GM21825 (cell line): ENCODE measurements around the gene TIAM2.

Experiments
- ATAC-seq: cut with Tn5 transposase; IDR thresholded peaks from one replicate; pipeline ENCODE4 v1.9.1; 2021; ENCODE audit warnings: mild to moderate bottlenecking, moderate library complexity; ENCODE audit not compliant: unreplicated experiment

Gene TIAM2

DNA sequence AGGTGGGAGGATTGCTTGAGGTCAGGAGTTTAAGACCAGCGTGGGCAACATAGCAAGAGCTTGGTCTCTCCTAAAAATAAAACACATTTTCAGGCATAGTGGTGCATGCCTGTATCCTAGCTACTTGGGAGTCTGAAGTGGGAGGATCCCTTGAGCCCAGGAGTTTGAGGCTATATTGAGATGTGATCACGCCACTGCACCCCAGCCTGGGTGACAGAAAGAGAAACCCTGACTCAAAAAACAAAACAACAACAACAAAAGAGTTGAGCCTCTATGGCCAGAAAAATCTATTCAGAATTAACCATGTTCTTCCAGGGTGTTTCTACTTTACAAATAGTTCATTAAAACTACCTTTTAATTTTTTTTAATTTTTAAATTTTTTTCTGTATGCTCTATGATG is 60.6 kb downstream of the TIAM2 start:
- no peak for ATAC-seq

DNA sequence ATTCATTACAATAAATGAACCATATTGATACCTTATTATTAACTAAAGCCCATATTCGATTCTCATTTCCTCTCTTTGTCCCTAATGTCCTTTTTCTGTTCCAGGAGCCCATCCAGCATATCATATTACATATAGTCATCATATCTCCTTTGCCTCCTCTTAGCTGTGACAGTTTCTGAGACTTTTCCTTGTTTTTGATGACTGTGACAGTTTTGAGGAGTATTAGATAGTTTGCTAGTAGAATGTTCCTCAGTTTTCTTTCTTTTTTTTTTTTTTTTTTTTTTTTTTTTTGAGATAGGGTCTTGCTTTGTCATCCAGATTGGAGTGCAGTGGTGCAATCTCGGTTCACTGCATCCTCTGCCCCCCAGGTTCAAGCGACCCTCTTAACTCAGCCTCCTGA is 61.6 kb downstream of the TIAM2 start:
- no peak for ATAC-seq

DNA sequence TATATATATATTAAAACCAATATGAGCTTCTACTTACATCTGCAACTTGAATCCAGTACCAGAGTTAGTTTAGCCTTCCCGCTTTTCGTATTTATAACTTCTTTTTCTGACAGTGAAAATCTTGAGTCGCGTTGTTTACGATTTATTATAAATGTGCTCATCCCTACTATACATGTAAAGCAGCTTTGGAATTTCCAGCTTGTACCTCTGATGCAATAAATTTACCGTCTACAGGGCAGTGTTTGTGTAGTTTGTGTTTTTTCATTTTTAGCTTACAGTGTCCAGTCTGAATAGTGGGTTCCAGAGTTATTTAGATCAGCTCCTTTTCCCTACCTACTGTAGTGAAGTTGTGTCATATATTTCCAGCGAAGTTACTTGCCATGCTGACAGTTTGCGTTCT is 66.3 kb downstream of the TIAM2 start:
- no peak for ATAC-seq

DNA sequence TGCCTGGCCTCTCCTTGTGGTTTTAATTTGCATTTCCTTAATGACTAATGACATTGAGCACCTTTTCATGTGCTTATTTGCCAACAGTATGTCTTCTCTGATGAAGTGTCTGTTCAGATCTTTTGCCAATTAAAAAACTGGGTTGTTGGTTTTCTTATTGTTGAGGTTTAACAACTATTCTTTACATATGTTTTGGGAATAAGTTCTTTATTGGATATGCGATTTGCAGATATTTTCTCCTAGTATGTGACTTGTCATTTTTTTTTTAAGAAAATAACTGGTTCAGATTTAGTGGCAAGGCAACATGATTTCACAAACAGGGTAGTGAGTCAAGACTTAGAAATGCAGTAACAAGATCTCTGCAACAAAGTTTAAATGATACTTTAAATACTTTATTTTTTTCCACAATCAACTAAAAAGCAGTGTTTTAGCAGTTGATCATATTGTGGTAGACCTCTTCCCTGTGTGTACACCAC is 67.8 kb downstream of the TIAM2 start:
- no peak for ATAC-seq

DNA sequence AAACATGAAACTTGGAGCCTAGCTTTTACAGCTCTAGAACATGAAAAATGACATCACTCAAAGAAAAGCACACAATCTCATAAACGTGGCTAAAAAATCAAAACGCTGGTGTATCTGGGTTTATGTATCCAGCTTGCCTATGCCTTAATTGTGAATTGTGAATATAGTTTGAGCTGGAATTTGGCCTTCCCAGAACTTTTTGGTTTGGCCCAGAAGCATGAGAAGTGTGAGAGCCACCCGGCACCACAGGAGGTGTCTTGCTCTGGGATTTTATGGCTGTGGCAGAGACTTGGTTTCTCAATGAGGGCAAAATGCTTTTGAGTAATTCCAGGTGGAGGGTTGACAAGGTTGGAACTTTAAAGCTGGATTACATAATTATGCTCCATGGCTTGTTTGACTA is 69.2 kb downstream of the TIAM2 start:
- no peak for ATAC-seq

DNA sequence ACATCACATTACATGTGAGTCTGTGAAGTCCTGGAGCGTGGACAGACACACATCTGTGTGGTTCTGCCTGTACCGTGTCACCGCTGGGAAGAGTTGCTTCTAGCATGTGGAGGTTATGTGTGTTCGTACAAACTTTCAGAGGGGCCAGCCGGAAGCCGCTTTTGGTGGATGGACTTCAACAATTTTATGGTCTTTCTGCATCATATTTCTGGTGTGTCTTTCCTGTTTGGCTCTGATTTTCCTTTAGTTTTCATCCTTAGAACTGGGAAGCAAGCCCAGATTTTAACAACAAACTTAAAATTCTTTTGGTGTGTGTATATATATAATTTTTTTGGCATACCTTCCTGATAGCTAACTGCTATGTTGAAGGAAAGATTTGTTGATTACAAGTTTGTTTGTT is 71.2 kb downstream of the TIAM2 start:
- no peak for ATAC-seq

DNA sequence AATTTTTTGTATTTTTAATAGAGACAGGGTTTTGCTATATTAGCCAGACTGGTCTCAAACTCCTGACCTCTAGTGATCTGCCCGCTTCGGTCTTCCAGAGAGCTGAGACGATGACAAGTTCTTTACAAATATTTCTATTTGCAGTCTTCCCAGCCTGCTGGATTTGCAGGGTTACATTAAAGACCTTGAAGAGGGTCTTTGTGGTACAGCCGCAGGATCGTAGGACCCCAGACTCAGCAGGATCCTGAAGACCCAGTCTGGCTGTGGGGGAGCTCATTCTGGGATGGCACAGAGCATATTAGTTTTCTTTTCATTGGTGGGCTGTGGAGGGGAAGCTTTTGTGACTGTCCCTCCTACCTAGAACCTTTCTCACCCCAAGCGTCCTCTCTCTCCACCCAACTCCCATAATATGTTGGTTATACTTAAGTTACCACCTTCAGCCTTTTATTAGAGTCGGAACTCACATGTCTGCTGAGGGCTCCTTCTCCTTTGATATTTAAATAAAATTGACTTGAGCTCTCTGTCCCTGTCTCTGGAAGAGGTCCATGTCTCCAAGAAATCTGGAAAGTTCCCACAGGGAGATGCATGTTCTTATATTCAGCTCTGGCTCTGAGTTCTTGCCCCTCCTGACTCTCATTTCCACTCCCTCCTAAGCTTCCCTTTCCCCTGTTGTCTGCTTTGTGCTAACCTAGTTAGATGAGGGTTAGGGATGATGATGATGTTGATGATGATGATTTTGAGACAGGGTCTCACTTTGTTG is 72.0 kb downstream of the TIAM2 start:
- no peak for ATAC-seq

DNA sequence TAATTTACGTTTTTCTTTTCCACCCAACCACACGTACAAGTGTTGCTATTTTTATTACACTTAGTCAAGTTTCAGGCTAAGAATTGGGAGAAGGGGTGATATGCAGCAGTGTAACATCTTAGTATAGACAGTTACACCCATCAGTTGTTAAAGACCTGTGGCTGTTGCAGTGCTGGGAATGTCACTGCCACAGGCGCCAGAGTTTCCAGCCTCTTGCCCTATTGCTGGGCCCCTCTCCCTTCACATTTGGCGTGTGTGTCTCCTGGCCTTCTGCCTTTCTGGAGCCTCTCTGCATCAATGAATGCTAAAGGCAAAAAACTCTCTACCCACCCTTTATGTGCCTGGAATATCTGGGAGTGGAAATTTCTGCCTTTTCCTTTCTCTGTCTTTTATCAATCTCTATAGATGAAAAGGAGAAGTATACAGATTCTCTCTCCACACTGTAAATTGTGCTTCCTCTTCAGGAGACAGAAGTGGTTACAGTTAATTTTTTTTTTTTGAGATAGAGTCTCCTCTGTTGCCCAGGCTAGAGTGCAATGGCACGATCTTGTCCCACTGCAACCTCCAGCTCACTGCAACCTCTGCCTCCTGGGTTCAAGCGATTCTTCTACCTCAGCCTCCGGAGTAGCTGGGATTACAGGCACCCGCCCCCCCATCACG is 73.0 kb downstream of the TIAM2 start:
- no peak for ATAC-seq

DNA sequence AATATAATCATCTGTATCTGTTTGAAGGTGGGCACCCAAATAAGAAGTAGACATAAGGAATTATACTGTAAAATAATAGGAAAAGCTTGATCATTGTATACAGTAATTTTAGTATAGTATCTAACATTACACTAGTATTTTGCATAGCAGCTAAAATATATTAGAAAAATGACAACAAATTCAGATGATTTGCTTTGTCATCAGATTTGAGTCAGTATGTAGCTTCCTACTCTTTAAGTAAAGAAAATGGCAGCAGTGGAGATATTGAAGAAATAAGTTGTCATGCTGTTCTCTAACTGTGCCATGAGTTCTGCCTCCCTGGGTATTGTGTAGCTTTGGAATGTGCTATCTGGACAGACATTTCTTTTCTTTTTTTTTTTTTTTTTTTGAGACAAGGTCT is 74.4 kb downstream of the TIAM2 start:
- no peak for ATAC-seq

DNA sequence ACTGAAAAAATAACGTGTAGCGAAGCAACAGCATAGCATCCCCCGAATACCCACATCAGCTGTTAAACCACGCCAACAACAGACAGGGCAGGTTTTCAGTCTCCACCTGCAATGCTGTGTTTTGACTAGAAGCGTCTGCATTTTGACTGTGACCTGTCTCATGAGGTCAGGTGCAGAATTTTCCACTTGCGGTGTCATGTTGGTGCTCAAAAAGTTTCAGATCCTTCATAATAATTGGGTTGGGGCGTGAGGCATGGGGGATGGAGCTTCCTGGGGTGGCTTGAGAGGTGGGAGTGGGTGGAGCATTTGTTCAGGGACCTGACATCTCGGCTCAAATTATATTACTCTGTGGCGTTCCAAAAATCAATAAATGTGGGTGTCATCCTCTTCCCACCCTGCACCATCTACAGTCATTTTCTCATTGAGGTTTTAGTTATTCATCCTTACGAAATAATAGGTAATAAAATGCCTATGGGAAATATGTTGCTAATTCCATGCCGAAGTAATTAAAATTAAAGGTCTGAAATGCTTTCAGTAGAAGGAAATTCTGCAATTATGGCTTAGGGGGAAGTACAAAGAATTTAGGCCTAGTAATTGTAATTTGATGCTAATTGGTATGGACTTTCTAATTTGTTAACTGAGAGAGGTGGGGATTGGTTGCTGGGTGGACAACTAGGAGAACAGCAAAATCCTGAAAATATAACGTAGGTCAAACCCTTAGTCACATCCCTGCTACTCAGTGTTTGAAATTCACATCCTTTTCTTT is 81.0 kb downstream of the TIAM2 start:
- ATAC-seq, result no peak

DNA sequence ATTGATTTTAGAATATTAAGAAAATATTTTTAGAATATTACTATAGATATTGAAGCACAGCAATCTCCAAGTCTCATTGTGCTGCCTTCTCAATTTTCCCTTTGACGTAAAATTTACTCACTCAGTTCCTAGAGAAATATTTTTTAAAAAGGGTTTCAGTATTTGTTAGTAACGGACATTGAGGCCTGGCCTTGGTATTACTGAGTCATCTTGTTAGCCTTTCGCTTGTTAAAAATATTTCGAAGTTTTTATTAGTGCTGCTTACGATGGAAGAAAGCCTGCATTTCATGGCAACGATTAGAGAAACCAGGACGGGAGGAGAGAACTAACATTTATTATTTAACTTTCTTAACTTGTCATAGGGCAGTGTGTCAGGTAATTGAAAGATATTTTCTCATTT is 82.2 kb downstream of the TIAM2 start:
- no peak for ATAC-seq

DNA sequence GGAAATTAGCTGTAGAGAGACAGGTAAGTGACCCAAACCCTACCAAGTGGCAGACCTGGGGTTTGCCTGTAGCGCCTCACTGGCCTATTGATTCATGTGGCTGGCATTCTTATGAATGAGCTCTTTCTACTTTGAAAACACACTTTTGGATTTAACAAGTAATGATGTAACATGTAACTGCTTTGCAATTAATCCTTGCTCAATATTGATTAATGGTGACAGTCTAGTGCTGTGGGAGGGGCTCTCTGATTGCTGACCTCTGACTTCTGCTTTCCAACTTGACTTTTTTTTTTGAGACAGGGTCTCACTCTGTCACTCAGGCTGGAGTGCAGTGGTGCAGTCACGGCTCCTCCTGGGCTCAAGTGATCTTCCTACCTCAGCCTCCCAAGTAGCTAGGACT is 82.7 kb downstream of the TIAM2 start:
- no peak for ATAC-seq

DNA sequence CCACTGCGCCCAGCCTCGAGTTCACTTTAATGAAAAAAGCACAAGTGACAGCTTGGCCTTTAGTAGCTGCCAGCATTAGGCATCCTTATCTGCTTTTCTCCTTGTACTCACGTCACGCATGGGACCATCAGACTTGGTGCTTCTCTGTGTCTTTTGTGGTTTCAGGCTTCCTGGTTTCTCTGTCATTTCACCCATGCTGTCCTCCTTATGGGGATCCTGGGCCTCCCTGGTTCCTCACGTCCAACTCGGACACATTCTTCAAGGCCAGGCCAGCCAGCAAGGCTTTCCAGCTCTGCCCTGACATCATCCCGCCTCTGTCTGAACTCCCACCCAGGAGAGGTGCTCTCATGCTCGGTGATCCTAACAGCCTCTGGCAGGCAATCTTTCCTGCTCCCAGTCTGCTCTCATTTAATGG is 83.2 kb downstream of the TIAM2 start:
- ATAC-seq, result no peak

DNA sequence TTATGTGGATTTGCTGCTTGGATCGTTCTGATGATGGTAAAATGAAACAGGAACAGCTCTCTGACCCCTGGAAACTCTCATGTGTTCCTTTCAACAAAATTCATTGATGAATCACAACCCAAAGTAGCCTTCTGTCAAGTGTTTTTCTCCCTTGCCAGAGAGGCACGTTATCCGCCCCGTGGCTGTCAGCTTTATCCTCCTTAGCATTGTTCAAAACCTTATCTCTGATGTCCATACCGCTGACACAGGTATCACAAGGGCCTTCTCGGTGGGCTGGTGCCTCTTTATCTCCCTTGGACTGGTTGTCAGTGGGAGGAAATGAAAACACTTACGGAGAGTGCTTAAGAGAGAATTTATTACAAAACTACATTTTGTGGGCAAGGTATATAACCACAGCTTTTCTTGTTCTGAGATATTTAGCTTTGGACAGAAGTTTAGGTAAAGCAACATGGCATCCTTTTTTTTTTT is 84.9 kb downstream of the TIAM2 start:
- ATAC-seq, result no peak

DNA sequence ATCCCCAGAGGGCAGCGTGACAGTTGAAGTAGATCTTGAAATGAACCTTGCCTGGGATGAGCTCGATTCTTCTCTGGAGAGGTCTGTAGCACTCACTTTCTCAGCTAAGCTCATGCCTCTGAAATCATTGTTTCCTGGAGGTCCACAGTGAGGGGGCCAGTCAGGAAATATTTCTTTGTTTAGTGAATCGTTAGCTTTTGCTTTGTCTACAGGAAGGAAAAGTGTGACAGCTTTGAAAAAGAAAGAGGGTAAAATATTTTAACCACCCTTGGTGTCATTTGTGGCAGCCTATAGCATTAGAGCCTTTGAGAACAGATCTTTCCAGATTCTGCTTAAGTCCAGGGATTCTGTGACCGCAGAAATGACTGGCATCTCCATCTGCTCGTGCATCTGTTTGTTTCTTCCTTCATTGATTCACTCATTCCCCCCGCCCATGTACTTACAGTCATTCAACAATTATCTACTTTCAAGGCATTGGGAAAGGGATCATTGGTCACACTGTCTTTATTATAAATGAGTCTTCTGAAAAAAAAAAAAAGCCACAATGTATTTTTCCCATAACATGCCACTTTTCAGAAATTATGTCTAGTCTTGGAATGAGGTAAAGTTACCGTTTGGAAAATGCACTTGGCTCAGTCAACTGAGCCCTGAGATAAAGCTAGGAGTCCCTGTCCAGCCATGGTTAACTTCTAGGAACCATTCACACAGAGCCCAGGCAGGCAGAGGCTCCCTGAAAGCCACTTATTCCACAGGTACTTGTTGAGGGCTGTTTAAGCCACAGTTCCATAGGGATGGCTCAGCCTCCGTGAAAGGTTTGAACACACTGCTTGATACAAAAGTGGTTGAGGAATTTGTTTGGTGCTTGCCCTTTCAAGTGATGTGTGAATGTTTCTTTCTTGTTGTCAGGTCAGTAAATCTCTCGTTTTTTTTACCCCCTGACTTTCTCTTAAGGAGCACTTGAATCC is 86.0 kb downstream of the TIAM2 start:
- ATAC-seq, result no peak

DNA sequence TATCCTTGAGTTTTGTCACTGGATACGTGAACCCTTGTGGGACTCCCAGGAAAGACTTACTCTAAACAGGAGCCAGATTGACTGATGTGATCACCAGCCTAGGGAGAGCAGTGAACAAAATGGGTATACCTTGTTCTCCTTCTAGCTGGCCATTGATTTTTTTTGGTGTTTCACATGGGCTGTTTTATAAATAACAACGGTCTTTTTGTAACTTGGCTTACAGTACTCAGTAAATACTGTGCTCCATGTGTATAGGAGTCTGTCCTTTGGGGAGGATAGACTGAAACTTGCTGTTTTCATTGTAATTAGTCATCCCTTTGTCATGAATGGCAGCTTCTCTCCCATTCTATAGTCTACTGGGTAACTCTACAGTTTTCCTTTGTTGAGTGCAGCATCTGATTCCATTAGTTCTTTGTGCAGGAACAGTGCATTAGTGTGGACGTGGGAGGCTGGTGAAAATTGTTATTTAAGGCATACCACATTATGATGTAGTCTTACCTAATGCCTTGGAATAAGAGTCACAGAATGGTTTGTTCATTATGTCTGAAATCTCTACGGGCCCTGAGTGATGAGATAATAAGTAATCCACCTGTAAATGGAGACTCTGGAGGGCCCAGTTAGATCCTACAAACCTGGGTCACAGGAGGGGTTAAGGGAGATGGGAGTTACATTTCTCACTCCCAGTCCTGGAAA is 89.5 kb downstream of the TIAM2 start:
- ATAC-seq, result no peak

DNA sequence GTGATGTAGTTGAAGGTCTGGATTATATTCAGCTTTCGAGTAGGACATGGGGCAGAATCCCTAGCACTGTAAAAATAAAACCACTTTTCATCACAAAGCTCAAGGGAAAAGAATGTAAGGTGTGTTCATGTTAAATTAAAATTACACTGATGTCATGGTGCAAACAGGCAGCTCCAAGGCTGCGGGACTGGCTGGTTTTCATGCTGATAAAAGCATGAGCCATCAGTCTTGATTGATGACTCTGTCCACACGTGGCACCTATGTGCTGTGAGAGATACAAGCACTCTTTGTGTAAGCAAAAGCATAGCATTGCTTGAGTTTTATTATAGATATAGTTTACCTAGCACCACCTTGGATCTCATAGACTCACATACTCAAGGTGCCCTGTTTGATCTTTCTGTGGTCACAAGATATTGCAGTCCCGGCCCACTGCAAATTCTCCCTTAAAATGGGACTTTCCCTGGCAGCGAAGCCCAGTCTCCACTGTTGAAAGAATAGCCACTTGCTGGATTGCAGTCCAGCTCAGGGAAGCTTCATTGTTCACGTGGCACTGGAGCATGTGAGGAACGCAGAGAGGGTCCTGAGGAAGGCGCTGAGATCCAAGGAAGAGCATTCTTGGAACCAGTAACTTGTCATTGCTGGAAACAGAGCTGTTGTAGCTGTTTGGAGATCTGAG is 90.6 kb downstream of the TIAM2 start:
- ATAC-seq, result no peak

DNA sequence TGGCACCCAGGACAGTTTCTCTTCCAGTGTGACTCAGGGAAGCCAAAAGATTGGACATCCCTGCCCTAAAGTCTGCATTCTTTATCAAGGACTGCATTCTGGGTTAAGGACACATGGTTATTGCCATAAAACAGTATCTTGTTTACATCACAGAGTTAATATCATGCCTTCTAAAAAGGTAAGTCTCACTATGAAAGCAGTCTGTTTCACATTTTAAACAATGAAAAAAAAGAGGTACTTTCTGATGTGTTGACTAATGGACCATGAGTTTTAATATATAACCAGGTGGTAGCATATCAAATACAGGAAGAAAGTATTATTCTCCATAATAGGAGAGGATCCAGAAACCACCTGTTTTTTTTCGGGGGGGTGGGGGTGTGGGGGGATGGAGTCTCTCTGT is 93.7 kb downstream of the TIAM2 start:
- ATAC-seq, result no peak

DNA sequence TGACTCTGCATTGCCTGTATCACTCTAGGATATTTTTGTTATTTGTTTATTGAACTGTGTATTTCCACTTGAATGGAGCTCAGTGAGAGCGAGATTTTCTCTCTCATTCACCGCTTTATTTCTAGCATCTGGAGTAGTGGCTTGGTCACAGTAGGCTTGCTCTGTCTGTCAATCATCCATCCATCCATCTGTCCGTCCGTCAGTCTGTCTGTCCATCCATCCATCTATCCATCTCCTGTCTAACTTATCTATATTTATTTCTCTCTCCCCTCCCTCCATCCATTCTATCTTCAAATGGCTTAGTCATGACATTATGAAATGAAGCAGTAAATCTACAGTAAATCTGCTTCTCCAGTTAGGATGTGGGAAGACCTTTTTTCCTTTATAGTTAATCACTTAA is 94.6 kb downstream of the TIAM2 start:
- ATAC-seq, result no peak
